HG02870 (cell line): ENCODE data around the gene DOCK11.
A peak's percentile ranks its signal among the peaks of the same experiment; 100 is the strongest.

Experiments used
- ATAC-seq: cut with Tn5 transposase; IDR thresholded peaks from one replicate; pipeline ENCODE4 v1.9.1; 2021; ENCODE audit warnings: mild to moderate bottlenecking, moderate library complexity; ENCODE audit not compliant: unreplicated experiment

Gene DOCK11

GRCh38 chrX:118528071-118528737, 32.6 kb downstream of the DOCK11 start:
- ATAC-seq, result peak; percentile 66

- no peak for ATAC-seq
Measured at GRCh38 chrX:118530219-118530911, 34.8 kb downstream of the DOCK11 start.

- ATAC-seq, result no peak
Measured at GRCh38 chrX:118534716-118535493, 39.3 kb downstream of the DOCK11 start.

GRCh38 chrX:118536204-118536603, 40.6 kb downstream of the DOCK11 start:
- peak; percentile 89 for ATAC-seq

- ATAC-seq, result peak; percentile 54
Measured at GRCh38 chrX:118536687-118537461, 41.3 kb downstream of the DOCK11 start.

GRCh38 chrX:118538386-118538785, 42.8 kb downstream of the DOCK11 start:
- no peak for ATAC-seq

GRCh38 chrX:118540342-118540741, 44.7 kb downstream of the DOCK11 start:
- ATAC-seq, result no peak

- no peak for ATAC-seq
Measured at GRCh38 chrX:118541482-118541881, 45.9 kb downstream of the DOCK11 start.

- no peak for ATAC-seq
Measured at GRCh38 chrX:118545510-118545909, 49.9 kb downstream of the DOCK11 start.

GRCh38 chrX:118548841-118549240, 53.2 kb downstream of the DOCK11 start:
- ATAC-seq, result no peak

- no peak for ATAC-seq
Measured at GRCh38 chrX:118550792-118551191, 55.2 kb downstream of the DOCK11 start.

GRCh38 chrX:118551426-118551825, 55.8 kb downstream of the DOCK11 start:
- ATAC-seq, result no peak

GRCh38 chrX:118552121-118552900, 56.7 kb downstream of the DOCK11 start:
- ATAC-seq, result no peak

GRCh38 chrX:118553042-118553710, 57.6 kb downstream of the DOCK11 start:
- no peak for ATAC-seq

GRCh38 chrX:118554511-118554910, 58.9 kb downstream of the DOCK11 start:
- ATAC-seq, result no peak

- ATAC-seq, result no peak
Measured at GRCh38 chrX:118558926-118559325, 63.3 kb downstream of the DOCK11 start.

GRCh38 chrX:118560489-118560888, 64.9 kb downstream of the DOCK11 start:
- ATAC-seq, result no peak

- ATAC-seq, result no peak
Measured at GRCh38 chrX:118562582-118563164, 67.1 kb downstream of the DOCK11 start.

GRCh38 chrX:118564498-118564897, 68.9 kb downstream of the DOCK11 start:
- ATAC-seq, result no peak
